ENCODE results near the gene SGCD. TPM values are rescaled to one million over a fixed set of nuclear protein-coding genes. Genes with fewer than 3 reads are reported as not detected.

SGCD gene
- total RNA-seq, 4 donors from 2014 or later, result 0.37 to 3.7 (median 2.4) TPM

- 76 to 77% methylated on average over 2 of the region's 2 CpGs for WGBS, 2 donors (ENCODE audit: low coverage in 1 of 2)
- DNase-seq, result no peak
- TF ChIP-seq POLR2AphosphoS5 (IDR thresholded peaks at IDR 0.05) (no peak), EP300 (IDR thresholded peaks at IDR 0.05; ENCODE audit: low read depth) (no peak), POLR2A (IDR thresholded peaks at IDR 0.05) (no peak)
- TF ChIP-seq, protein P1, sequence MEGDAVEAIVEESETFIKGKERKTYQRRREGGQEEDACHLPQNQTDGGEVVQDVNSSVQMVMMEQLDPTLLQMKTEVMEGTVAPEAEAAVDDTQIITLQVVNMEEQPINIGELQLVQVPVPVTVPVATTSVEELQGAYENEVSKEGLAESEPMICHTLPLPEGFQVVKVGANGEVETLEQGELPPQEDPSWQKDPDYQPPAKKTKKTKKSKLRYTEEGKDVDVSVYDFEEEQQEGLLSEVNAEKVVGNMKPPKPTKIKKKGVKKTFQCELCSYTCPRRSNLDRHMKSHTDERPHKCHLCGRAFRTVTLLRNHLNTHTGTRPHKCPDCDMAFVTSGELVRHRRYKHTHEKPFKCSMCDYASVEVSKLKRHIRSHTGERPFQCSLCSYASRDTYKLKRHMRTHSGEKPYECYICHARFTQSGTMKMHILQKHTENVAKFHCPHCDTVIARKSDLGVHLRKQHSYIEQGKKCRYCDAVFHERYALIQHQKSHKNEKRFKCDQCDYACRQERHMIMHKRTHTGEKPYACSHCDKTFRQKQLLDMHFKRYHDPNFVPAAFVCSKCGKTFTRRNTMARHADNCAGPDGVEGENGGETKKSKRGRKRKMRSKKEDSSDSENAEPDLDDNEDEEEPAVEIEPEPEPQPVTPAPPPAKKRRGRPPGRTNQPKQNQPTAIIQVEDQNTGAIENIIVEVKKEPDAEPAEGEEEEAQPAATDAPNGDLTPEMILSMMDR (IDR thresholded peaks at IDR 0.05), result no peak
- Histone ChIP-seq H3K9me3 (no peaks in the 10 kb centered on the region), H3K4me3 (no peak overlapping the region), H3K36me3 (no peaks in the 10 kb centered on the region), H3K27me3 (no peaks in the 10 kb centered on the region), H3K4me1 (no peaks in the 10 kb centered on the region), H3K27ac (no peak overlapping the region)
- intact Hi-C loops (cut with DNase I; ENCODE audit: low total_unique reads), result no loop called here
- in situ Hi-C loops (cut with MboI; ENCODE audit: low pct_ligation_motif_present in 1 of 4, low pct_unique_long_range_greater_than_20kb in 1 of 4, low sequenced_read_pairs in 3 of 4), result no loop called here
These were observed 451.8 kb downstream of the SGCD start for GRCh38 chr5:156778752-156779151.

- Histone ChIP-seq H3K36me3 (no peaks in the 10 kb centered on the region), H3K27me3 (no peaks in the 10 kb centered on the region), H3K9me3 (no peaks in the 10 kb centered on the region), H3K4me1 (no peaks in the 10 kb centered on the region), H3K27ac (no peak overlapping the region), H3K4me3 (no peak overlapping the region)
- WGBS, 2 donors (ENCODE audit: low coverage in 1 of 2), result 17 to 81% methylated on average over 1 to 4 of the region's 4 CpGs
- TF ChIP-seq EP300 (IDR thresholded peaks at IDR 0.05; ENCODE audit: low read depth) (no peak), POLR2AphosphoS5 (IDR thresholded peaks at IDR 0.05) (no peak), POLR2A (IDR thresholded peaks at IDR 0.05) (no peak)
- TF ChIP-seq, protein P1 (IDR thresholded peaks at IDR 0.05), result no peak
- DNase-seq, result no peak
- in situ Hi-C loops (cut with MboI; ENCODE audit: low pct_ligation_motif_present in 1 of 4, low pct_unique_long_range_greater_than_20kb in 1 of 4, low sequenced_read_pairs in 3 of 4), result no loop called here
- intact Hi-C loops (cut with DNase I; ENCODE audit: low total_unique reads), result no loop called here
These were observed 452.5 kb downstream of the SGCD start for GRCh38 chr5:156779436-156779835.

DNA sequence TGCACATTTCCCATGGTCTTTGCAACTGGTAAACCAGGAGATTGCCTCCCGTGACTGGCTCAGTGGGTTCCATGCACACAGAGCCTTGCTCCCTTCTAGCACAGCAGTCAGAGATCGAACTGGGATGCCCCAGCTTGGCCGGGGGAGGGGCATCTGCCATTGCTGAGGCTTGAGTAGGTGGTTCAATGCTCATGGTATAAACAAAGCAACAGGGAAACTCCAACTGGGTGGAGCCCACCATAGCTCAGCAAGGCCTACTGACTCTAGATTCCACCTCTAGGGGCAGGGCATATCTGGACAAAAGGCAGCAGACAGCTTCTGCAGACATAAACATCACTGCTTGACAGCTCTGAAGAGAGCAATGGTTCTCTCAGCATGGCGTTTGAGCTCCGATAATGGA, 456.1 kb downstream of the SGCD start:
- Histone ChIP-seq H3K4me1 (no peaks in the 10 kb centered on the region), H3K4me3 (no peak overlapping the region), H3K36me3 (no peaks in the 10 kb centered on the region), H3K9me3 (no peaks in the 10 kb centered on the region), H3K27me3 (no peaks in the 10 kb centered on the region), H3K27ac (no peak overlapping the region)
- in situ Hi-C loops (cut with MboI; ENCODE audit: low pct_ligation_motif_present in 1 of 4, low pct_unique_long_range_greater_than_20kb in 1 of 4, low sequenced_read_pairs in 3 of 4) (no loop called here), intact Hi-C loops (cut with DNase I; ENCODE audit: low total_unique reads) (no loop called here)
- no peak for DNase-seq
- TF ChIP-seq POLR2A (IDR thresholded peaks at IDR 0.05) (no peak), POLR2AphosphoS5 (IDR thresholded peaks at IDR 0.05) (no peak), EP300 (IDR thresholded peaks at IDR 0.05; ENCODE audit: low read depth) (no peak)
- TF ChIP-seq, protein P1 (IDR thresholded peaks at IDR 0.05), result no peak
- 92% methylated on average over 5 of the region's 5 CpGs; no CpG with 5 or more reads in 1 of the 2 donors for WGBS, 2 donors (ENCODE audit: low coverage in 1 of 2)

- no peak overlapping the region for H3K4me3 ChIP-seq
- H3K27me3 ChIP-seq, result no peaks in the 10 kb centered on the region
- intact Hi-C loops (cut with DNase I; ENCODE audit: low total_unique reads), result no loop called here
- DNase-seq, result no peak
- H3K36me3 ChIP-seq, result no peaks in the 10 kb centered on the region
- in situ Hi-C loops (cut with MboI; ENCODE audit: low pct_ligation_motif_present in 1 of 4, low pct_unique_long_range_greater_than_20kb in 1 of 4, low sequenced_read_pairs in 3 of 4), result no loop called here
- TF ChIP-seq POLR2AphosphoS5 (IDR thresholded peaks at IDR 0.05), result no peak
- TF ChIP-seq POLR2A (IDR thresholded peaks at IDR 0.05), result no peak
- TF ChIP-seq EP300 (IDR thresholded peaks at IDR 0.05; ENCODE audit: low read depth), result no peak
- TF ChIP-seq, protein P1 (IDR thresholded peaks at IDR 0.05), result no peak
- 28 to 34% methylated on average over 2 of the region's 2 CpGs for WGBS, 2 donors (ENCODE audit: low coverage in 1 of 2)
- H3K4me1 ChIP-seq, result peaks cover 0 to 9% (median 0%) of the 10 kb centered on the region in 4 donors
- H3K9me3 ChIP-seq, result no peaks in the 10 kb centered on the region
- H3K27ac ChIP-seq, result no peak overlapping the region
These were observed 467.7 kb downstream of the SGCD start for GRCh38 chr5:156794687-156795086.

Measured in transverse colon (tissue), 4 donors.